Liver (tissue), 9 donors: ENCODE results near the gene FARP1. TPM values are rescaled to one million over a fixed set of nuclear protein-coding genes. Genes with fewer than 3 reads are reported as not detected.

Experiments
- DNase-seq: peaks from one replicate; pipeline ENCODE4 v3.0.0-alpha.2; 2017; ENCODE audit warnings: low spot score
- H3K27ac ChIP-seq, 2 donors: one replicate each; pipeline ENCODE4 v1.7.0; 2013; ENCODE audit warnings: inconsistent platforms in 2 of 2, low read length in 2 of 2, control low read depth in 1 of 2, low read depth in 1 of 2, mild to moderate bottlenecking in 1 of 2
- H3K27me3 ChIP-seq, 4 donors: one replicate each; pipeline versions ENCODE4 v1.6.1 to v1.7.0; 2013; ENCODE audit warnings: low read length in 3 of 4, inconsistent platforms in 1 of 4, mild to moderate bottlenecking in 1 of 4, moderate library complexity in 1 of 4; ENCODE audit not compliant: control insufficient read depth in 4 of 4, insufficient read depth in 4 of 4
- H3K36me3 ChIP-seq, 4 donors: one replicate each; pipeline versions ENCODE4 v1.6.1 to v1.7.0; 2013; ENCODE audit warnings: low read length in 3 of 4, mild to moderate bottlenecking in 3 of 4, low read depth in 1 of 4, moderate library complexity in 1 of 4; ENCODE audit not compliant: control insufficient read depth in 4 of 4, insufficient read depth in 3 of 4
- H3K4me1 ChIP-seq, 4 donors: one replicate each; pipeline versions ENCODE4 v1.6.1 to v1.7.0; 2013; ENCODE audit warnings: low read length in 3 of 4, mild to moderate bottlenecking in 3 of 4, moderate library complexity in 1 of 4; ENCODE audit not compliant: control insufficient read depth in 4 of 4, insufficient read depth in 4 of 4
- H3K4me3 ChIP-seq, 3 donors: one replicate each; pipeline versions ENCODE4 v1.6.1 to v1.7.0; 2013; ENCODE audit warnings: low read length in 3 of 3, control low read depth in 1 of 3, low read depth in 1 of 3, mild to moderate bottlenecking in 1 of 3
- H3K9ac ChIP-seq, 2 donors: one replicate each; pipeline ENCODE4 v1.7.0; 2013; ENCODE audit warnings: low read length in 2 of 2, mild to moderate bottlenecking in 2 of 2, moderate library complexity in 2 of 2, control low read depth in 1 of 2, low read depth in 1 of 2
- H3K9me3 ChIP-seq, 4 donors: one replicate each; pipeline versions ENCODE4 v1.6.1 to v1.7.0; 2013; ENCODE audit warnings: low read length in 3 of 4; ENCODE audit not compliant: control insufficient read depth in 4 of 4
- ATF3 ChIP-seq: IDR thresholded peaks from 2 replicates; pipeline ENCODE4 v1.6.1; 2016; ENCODE audit warnings: antibody characterized with exemption
- CTCF ChIP-seq: fragments of 150-350 bp; IDR thresholded peaks from 2 replicates; pipeline ENCODE4 v1.5.1; 2017; ENCODE audit warnings: improper control_type of control experiment, low read depth, low read length; ENCODE audit not compliant: missing input control
- EGR1 ChIP-seq, 2 donors: IDR thresholded peaks; 2 replicates each; pipeline ENCODE4 v1.6.1; 2016 to 2018; ENCODE audit warnings: antibody characterized with exemption in 2 of 2, low read depth in 2 of 2
- FOXA1 ChIP-seq: IDR thresholded peaks from 2 replicates; pipeline ENCODE4 v1.6.1; 2016; ENCODE audit warnings: antibody characterized with exemption
- FOXA2 ChIP-seq: IDR thresholded peaks from 2 replicates; pipeline ENCODE4 v1.6.1; 2016; ENCODE audit warnings: antibody characterized with exemption
- GABPA ChIP-seq, 2 donors: IDR thresholded peaks in 1 of 2; conservative IDR thresholded peaks in 1 of 2; 2 replicates each; pipeline ENCODE4 v1.6.1; 2016; ENCODE audit warnings: antibody characterized with exemption in 2 of 2, mild to moderate bottlenecking in 1 of 2, moderate library complexity in 1 of 2
- HNF4A ChIP-seq, 2 donors: conservative IDR thresholded peaks; 2 replicates each; pipeline ENCODE4 v1.6.1; 2016; ENCODE audit warnings: antibody characterized with exemption in 2 of 2, mild to moderate bottlenecking in 2 of 2
- HNF4G ChIP-seq: IDR thresholded peaks from 2 replicates; pipeline ENCODE4 v1.6.1; 2016; ENCODE audit warnings: antibody characterized with exemption
- JUND ChIP-seq, 2 donors: IDR thresholded peaks; 2 replicates each; pipeline ENCODE4 v1.6.1; 2016; ENCODE audit warnings: antibody characterized with exemption in 2 of 2
- NR2F2 ChIP-seq: IDR thresholded peaks from 2 replicates; pipeline ENCODE4 v1.6.1; 2016; ENCODE audit warnings: antibody characterized with exemption
- RAD21 ChIP-seq, 2 donors: IDR thresholded peaks; 2 replicates each; pipeline ENCODE4 v1.6.1; 2016; ENCODE audit warnings: antibody characterized with exemption in 2 of 2, mild to moderate bottlenecking in 2 of 2
- REST ChIP-seq: IDR thresholded peaks from 2 replicates; pipeline ENCODE4 v1.6.1; 2016; ENCODE audit warnings: antibody characterized with exemption, mild to moderate bottlenecking
- RXRA ChIP-seq, 2 donors: IDR thresholded peaks; 2 replicates each; pipeline ENCODE4 v1.6.1; 2017 to 2018; ENCODE audit warnings: antibody characterized with exemption in 2 of 2, mild to moderate bottlenecking in 1 of 2
- SP1 ChIP-seq: IDR thresholded peaks from 2 replicates; pipeline ENCODE4 v1.6.1; 2018; ENCODE audit warnings: antibody characterized with exemption, mild to moderate bottlenecking
- TAF1 ChIP-seq: conservative IDR thresholded peaks from 2 replicates; pipeline ENCODE4 v1.6.1; 2016; ENCODE audit warnings: antibody characterized with exemption, mild to moderate bottlenecking
- YY1 ChIP-seq: IDR thresholded peaks from 2 replicates; pipeline ENCODE4 v1.6.1; 2016; ENCODE audit warnings: antibody characterized with exemption, mild to moderate bottlenecking
- ZBTB33 ChIP-seq: IDR thresholded peaks from 2 replicates; pipeline ENCODE4 v1.6.1; 2016; ENCODE audit warnings: antibody characterized with exemption
- WGBS: extraction: QIAGEN DNeasy Blood & Tissue Kit; methylation state at CpG from one replicate; pipeline ENCODE4 v1.1.7; 2013; 5-methylcytosine and 5-hydroxymethylcytosine counted together
- polyA plus RNA-seq, 2 donors: library from polyadenylated mRNA; stranded (reverse) in 1 of 2; unstranded in 1 of 2; fragments of 200-250 nt in 1 of 2; fragments of >200 nt in 1 of 2; fragmentation: Nextera tagmentation in 1 of 2; extraction: Ambion mirVana in 1 of 2; gene quantifications; one replicate each; pipeline versions ENCODE4 v1.2.1 to v1.2.3, GENCODE V29; 2013 to 2015
- total RNA-seq, 2 donors: library from RNA; depleted of rRNA; stranded (reverse); fragments of >200 nt; gene quantifications; one replicate each; pipeline ENCODE4 v1.2.3, GENCODE V29; 2014
- TF ChIP-seq, protein P1 (sequence below): IDR thresholded peaks from 2 replicates; pipeline ENCODE4 v1.6.1; 2016; ENCODE audit warnings: antibody characterized with exemption
- donor health status: healthy.
- donor health status: healthy.
- donor health status: healthy.
- donor health status: healthy.
- donor health status: healthy.

Gene FARP1
- total and polyA plus RNA-seq, 4 donors: 28.4 to 62.6 (median 39.8) TPM

DNA sequence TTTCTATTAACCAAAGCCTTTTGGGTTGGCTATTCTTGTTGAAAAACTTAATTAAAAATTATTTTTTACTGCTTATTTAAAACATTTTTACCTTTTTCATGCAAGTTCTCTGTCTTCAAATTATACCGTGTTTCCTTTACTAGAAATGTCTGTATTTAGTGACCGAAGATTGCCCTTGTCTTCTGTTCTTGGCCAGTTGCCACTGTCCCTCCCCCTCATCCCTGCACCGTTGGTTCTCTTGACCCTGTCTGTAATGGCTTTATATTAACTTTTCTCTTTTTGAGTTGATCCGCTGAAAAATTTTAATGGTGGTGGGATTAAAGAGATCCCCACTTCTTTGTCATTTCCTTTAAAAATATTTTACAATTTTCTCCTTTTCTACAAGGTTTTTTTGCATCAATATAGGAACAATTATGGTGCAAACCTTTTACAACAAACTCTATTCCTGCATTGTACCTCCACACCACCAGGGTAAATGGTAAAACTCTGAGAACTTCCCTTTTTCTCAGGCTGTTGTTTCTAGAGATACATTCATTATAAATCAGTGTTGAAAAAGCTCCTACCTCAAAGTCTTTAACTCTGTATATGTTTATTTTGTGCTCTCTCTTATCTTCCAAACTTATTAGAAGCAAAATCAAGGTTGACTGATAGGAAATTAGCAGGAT, 47.1 kb downstream of the FARP1 start:
- H3K27ac ChIP-seq: peak overlapping the region; percentile 34 to 85

More for the DNA sequence above, 47.1 kb downstream of the FARP1 start:
- 15% methylated on average over 4 of the region's 4 CpGs for WGBS
- H3K9me3 ChIP-seq: no peaks in the 10 kb centered on the region
- H3K4me1 ChIP-seq: peaks cover 12 to 53% (median 36%) of the 10 kb centered on the region in 4 donors
- no peaks in the 10 kb centered on the region for H3K27me3 ChIP-seq
- peak overlapping the region in 1 of 2 donors; percentile 63 for H3K9ac ChIP-seq
- peak; percentile 63 for DNase-seq
- H3K36me3 ChIP-seq: no peaks in the 10 kb centered on the region
- no peak overlapping the region for H3K4me3 ChIP-seq
- TF ChIP-seq CTCF (peak; percentile 17), ATF3 (no peak), SP1 (peak; percentile 18), REST (no peak), FOXA1 (no peak), HNF4A (conservative IDR thresholded peaks at IDR 0.05) (peak; percentile 36 to 55), TAF1 (no peak), JUND (IDR thresholded peaks at IDR 0.05) (no peak), HNF4G (no peak), ZBTB33 (no peak), YY1 (peak; percentile 31), NR2F2 (peak; percentile 37), RAD21 (IDR thresholded peaks at IDR 0.05) (peak in 1 of 2 donors; percentile 48), EGR1 (IDR thresholded peaks at IDR 0.05; ENCODE audit: low read depth in 2 of 2) (no peak), RXRA (IDR thresholded peaks at IDR 0.05) (peak; percentile 55 to 65), GABPA (IDR thresholded peaks at IDR 0.05 in 1 of 2, conservative IDR thresholded peaks at IDR 0.05 in 1 of 2) (no peak), FOXA2 (no peak)
- TF ChIP-seq, protein P1, sequence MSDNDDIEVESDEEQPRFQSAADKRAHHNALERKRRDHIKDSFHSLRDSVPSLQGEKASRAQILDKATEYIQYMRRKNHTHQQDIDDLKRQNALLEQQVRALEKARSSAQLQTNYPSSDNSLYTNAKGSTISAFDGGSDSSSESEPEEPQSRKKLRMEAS: no peak
